HG02571 (cell line): Measurements from ENCODE around the gene ABCA3.
"Not testable (repeated sequence)": the region's sequence is repeated elsewhere in the genome, so short reads cannot be mapped to it uniquely, and the experiment has no call there.

Source experiments
- ATAC-seq: cut with Tn5 transposase; IDR thresholded peaks from one replicate; pipeline ENCODE4 v1.9.1; 2021; ENCODE audit warnings: mild to moderate bottlenecking, moderate library complexity; ENCODE audit not compliant: unreplicated experiment

The ABCA3 gene

DNA sequence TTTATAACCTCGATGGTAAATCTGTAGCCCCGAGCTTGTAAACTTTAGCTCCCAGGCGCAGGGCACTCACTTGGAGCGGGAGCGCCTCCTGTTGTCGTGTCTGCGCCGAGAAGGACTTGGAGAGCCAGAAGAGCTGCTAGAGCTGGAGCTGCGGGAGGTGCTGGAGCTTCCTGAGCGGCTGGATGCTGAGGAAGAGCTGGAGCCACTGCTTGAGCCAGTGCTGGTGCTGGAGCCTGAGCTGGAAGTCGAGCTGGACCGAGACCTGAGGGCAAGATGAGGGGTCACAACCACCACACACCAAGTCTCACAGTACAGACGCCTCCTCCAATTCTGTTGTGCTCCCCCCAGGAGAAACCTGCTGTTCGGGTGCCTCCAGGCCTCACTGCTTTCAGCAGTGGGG lies 77.5 kb downstream of the ABCA3 start:
- not testable (repeated sequence) for ATAC-seq

DNA sequence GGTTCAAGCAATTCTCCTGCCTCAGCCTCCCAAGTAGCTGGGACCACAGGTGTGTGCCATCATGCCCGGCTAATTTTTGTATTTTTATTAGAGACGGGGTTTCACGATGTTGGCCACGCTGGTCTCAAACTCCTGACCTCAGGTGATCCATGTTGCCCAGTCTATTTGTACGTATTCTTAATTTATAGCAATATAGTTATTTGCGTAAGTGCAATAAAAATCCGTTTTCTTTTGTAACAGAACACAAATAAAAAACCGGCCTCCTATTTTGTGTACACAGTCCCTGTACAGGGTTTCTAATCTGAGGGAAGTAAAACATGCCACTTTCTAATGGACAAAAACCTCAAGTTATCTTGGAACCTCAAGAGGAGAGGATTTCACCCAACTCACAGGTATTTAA lies 80.3 kb downstream of the ABCA3 start:
- ATAC-seq: no peak

GRCh38 chr16:2258530-2258929 lies 82.0 kb downstream of the ABCA3 start:
- not testable (repeated sequence) for ATAC-seq

DNA sequence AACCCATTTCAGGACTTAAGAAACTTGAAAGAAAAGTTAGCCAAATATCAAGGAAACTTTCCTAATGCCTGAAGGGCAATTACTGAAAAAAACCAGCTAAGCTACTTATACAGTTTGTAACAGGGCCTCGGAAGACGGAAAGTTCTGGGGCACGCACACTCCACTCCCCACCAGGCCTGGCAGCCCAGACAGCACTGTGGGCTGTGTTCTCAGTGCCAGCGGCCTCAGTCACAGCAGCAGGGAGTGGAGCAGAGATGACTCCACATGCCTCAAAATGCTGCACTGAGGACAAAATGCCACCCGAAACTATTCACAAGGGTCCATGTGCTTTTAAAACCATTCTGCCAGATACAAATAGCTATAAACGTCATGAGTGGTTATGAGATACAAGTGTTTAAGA lies 82.8 kb downstream of the ABCA3 start:
- ATAC-seq: no peak

DNA sequence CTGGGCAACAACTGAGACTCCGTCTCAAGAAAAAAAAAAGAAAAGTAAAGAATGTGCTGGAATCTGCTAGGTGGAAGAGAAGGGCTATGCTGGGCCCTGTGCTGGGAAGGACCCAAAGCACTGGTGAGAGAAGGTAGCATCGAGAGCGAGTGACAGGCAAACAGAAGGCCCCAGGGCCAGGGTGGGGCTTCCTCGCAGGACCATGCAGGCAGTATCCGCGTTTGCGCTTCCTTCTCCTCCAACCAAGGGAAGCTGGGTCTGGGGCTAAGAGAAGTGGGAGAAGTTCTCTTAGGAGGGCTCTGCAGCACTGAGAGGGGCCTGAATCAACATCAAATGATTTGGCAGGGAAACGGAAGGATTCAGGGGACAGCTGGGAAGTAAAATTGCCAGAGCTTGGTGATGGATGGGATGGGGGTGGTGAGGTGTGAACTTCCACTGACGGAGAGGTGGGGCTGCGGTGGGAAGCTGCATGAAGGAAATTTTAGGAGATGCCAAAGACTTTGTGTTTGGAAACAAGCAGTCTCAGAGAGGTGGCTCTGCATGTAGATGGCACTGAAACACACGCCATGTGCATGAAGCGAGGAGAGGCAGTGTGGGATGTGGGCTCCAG lies 83.9 kb downstream of the ABCA3 start:
- no peak for ATAC-seq

- no peak for ATAC-seq
Observed at GRCh38 chr16:2253293-2253692, 87.2 kb downstream of the ABCA3 start.

- ATAC-seq: no peak
Observed at GRCh38 chr16:2252806-2253148, 87.8 kb downstream of the ABCA3 start.

DNA sequence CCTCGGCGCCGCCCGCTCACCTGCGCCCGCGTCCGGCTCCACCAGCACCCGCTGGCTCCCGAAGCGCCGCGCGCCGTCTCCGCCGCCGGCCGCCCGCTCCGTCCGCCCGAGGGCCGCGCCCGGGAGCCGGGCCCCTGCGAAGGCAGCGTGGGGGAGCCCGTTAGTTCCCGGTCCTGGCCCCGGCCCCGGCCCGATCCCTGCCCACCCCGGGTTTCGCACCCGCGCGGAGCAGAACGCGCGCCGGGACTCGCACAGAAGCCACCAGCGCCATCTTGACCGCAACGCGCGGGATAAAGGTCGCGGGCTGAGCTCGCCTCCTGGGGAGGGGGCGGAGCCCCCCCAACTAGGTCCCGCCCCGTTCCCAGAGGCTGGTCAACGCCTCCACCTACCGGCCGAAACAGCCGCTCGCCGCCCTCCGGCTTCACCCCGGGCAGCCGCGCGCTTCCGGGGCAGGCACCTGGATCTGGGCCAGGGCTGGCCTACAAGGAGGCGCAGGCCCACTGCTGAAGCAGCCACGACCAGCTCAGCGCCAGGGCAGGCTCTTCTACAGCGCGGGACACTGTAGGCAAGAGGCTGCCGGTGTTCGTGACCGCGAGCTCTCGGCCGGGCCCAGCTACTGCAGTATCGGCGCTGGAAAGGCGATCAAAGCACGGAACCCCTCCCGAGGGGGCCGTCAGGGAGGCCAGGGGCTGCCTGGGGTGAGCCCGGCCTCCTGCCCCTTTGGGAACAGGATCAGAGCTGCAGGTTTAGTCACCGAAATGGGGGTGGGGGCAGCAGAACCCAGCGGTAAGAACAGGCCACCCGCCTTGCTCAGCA lies 89.0 kb downstream of the ABCA3 start, which contains the start of gene ECI1:
TSS of gene ECI1 (minus strand) at position 292 of the 816 bp plus-strand sequence. CDS start at position 271, 21 bp downstream.
- peak; percentile 83 for ATAC-seq

GRCh38 chr16:2250652-2251295 lies 89.8 kb downstream of the ABCA3 start:
- no peak for ATAC-seq

DNA sequence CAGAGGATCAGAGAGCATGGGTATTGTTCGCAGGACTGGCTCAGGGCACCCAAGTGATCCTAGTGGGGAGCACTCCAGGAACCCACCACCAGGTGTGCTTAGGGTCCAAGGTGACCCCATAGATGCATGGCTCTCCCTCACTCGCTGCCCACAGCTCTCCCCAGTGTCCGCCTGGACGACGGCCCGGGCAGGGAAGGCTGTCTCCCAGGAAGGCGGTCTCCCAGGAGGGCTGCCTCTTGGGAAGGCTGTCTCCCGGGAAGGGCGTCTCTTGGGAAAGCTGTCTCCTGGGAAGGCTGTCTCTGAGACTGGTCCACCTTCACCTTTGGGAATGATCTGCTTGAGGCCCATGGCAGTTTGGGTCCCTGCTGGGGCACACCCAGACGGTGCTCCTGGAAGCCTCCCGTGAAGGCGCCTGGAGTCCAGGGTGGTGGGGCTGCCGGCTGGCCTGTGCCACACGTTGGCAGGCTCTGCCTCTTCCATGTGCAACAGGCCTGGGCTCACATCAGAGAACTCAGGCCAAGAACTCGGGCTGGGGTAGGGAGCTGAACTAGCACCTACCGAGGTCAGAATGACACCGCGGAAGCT lies 94.1 kb downstream of the ABCA3 start:
- no peak for ATAC-seq

- no peak for ATAC-seq
Observed at GRCh38 chr16:2244926-2245795, 95.4 kb downstream of the ABCA3 start.

DNA sequence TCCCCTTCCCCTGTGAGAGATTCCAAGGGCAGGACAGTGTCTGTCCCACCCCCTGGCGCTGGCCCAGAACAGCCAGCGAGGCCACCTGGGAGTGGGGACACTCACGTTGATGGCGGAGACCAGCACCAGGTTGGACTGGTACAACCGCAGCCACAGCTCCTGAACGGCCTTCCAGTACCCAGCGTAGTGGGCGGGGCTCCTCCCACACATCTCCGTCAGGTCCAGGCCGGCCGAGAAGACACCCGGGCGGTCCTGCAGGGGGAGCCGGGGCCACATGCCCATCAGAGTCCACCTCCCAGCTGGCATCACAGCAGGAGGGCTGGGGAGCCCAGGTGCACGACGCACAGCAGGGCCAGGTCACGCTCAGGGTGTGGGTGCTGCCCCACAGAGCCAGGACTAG lies 96.2 kb downstream of the ABCA3 start:
- no peak for ATAC-seq

DNA sequence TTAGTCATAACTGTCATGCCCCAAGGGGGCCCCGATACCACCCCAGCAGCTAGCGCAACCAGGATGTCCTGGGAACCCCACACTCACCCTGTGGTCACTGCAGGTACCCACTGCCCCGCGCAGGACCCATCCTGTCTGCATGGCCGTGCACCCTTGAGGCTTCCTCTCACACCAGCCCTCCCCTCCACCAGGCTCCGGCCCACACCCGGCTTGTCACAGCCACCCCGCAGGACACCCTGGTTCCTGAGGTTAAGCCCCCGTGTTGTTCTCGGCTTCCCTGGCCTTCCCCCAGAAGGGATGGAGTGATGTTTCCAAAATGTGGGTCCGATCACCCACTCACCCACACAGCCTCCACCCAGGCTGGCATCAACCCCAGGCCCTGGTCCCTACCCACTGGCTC lies 96.7 kb downstream of the ABCA3 start:
- no peak for ATAC-seq

- no peak for ATAC-seq
Observed at GRCh38 chr16:2243031-2243528, 97.4 kb downstream of the ABCA3 start.

GRCh38 chr16:2242598-2242997 lies 97.9 kb downstream of the ABCA3 start:
- ATAC-seq: no peak

GRCh38 chr16:2240331-2240730 lies 100.2 kb downstream of the ABCA3 start:
- not testable (repeated sequence) for ATAC-seq

DNA sequence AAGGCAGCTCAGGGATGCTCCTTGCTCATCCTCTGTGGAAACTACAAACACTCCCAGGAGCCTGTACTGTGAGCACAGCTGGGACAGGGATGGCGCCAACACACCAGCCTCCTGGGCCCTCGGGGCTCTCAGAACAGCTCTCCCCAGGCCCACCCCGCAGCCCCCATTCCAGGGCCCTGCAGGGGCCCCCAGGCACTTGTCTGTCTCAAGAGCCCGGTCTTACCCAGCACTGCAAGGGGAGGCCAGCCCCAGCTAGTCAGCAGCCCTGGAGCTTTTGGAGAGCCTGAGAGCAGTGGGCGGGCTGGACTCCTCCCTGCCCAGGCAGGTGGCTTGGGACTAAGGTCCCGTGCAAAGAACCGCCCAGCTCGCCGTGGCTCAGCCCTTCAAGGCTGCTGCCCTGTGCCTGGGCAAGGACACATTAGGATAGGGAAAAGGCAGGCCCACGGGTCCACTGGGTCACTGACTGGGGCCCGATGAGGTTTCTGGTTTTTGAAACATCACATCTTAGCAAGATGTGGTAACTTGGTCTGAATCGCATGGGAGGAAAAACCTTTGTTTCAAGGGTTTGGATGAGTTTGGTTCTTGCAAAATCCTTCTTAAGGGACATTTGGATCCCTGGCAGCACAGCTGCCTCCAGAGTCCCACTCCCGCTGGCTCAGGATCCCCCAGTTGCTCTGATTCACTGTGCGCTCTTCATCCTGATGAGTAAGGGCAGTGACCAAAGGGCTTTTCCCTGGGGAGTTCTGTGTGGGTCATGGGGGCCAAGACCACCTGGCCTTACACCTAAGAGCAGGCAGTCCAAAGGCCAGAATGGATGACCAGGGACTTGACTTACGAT lies 101.5 kb downstream of the ABCA3 start:
- no peak for ATAC-seq

DNA sequence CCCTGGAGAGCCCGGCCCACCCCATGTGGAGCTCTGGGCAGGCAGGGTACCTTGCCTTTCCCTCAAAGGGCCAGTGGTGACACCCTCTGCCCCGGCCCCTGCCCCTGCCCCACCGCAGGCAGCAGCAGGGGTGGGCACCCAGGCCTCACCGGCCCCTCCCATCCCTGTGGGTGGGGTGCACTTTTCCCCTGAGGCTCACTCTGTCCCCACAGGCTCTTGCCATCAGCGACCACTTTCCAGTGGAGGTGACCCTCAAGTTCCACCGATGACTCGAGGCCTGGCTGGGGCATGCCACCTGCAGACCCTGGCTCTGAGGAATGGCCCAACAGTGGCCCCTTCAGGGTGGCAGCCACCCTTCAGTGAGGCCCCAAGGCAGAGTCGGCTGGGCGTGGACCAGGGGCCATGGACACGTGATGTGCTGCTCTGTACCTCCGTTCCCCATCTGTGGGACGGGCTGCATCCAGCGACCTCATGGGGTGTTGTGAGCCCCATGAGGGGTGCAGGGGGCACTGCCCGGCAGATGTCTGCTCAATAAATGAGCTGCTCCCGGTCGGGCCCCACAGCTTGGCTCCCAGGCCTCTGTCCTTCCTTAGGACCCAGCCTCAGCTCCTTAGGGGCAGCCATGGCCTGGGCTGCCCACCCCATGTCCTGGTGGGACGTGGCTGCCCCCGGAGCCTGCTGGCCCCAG lies 102.2 kb downstream of the ABCA3 start:
- ATAC-seq: no peak
